Neural cell (in vitro differentiated cells): ENCODE measurements around the gene PRRX1. TPM values are rescaled to one million over a fixed set of nuclear protein-coding genes. Genes with fewer than 3 reads are reported as not detected.

ENCODE experiments used
- H2AFZ ChIP-seq: fragments of 200-600, 300-800 bp; sonication (generic), shearing (Covaris generic); 2 replicates; pipeline ENCODE4 v1.6.0; 2014; ENCODE audit warnings: low read depth, mild to moderate bottlenecking, antibody characterized with exemption, low read length, moderate library complexity
- H3F3A ChIP-seq: fragments of 200-600 bp; shearing (Covaris generic); 2 replicates; pipeline ENCODE4 v1.6.1; 2016; ENCODE audit warnings: mild to moderate bottlenecking, moderate library complexity, mixed read lengths, antibody characterized with exemption, low read length; ENCODE audit not compliant: insufficient read depth, poor library complexity, severe bottlenecking
- H3K27ac ChIP-seq: fragments of 200-600, 300-800 bp; sonication (generic), shearing (Covaris generic); 2 replicates; pipeline ENCODE4 v1.5.1; 2014; ENCODE audit warnings: mild to moderate bottlenecking, low read length, moderate library complexity
- H3K27me3 ChIP-seq: fragments of 300-800, 200-600 bp; sonication (generic), shearing (Covaris generic); 2 replicates; pipeline ENCODE4 v1.6.0; 2014; ENCODE audit warnings: mild to moderate bottlenecking, low read depth, low read length, moderate library complexity; ENCODE audit not compliant: insufficient read depth
- H3K36me3 ChIP-seq: fragments of 300-800, 200-600 bp; sonication (generic), shearing (Covaris generic); 2 replicates; pipeline ENCODE4 v1.5.1; 2014; ENCODE audit warnings: mild to moderate bottlenecking, antibody characterized with exemption, low read length, moderate library complexity; ENCODE audit not compliant: insufficient read depth
- H3K4me2 ChIP-seq: fragments of 300-800, 200-600 bp; sonication (generic), shearing (Covaris generic); 2 replicates; pipeline ENCODE4 v1.6.0; 2014; ENCODE audit warnings: mild to moderate bottlenecking, low read length
- H3K4me3 ChIP-seq: fragments of 300-800, 200-600 bp; sonication (generic), shearing (Covaris generic); 2 replicates; pipeline ENCODE4 v1.5.1; 2014; ENCODE audit warnings: mild to moderate bottlenecking, low read length, moderate library complexity
- H3K79me2 ChIP-seq: fragments of 200-600 bp; shearing (Covaris generic); replicated peaks from 2 replicates; pipeline ENCODE4 v1.6.0; 2014; ENCODE audit warnings: mild to moderate bottlenecking, low read length, moderate library complexity; ENCODE audit not compliant: insufficient read depth
- H3K9ac ChIP-seq: fragments of 300-800, 200-600 bp; sonication (generic), shearing (Covaris generic); 2 replicates; pipeline ENCODE4 v1.6.1; 2016; ENCODE audit warnings: mild to moderate bottlenecking, low read length, mixed read lengths
- H3K9me2 ChIP-seq: fragments of 200-600 bp; shearing (Covaris generic); 2 replicates; pipeline ENCODE4 v1.6.1; 2016; ENCODE audit warnings: mild to moderate bottlenecking, low read length, mixed read lengths; ENCODE audit not compliant: insufficient read depth
- H3K9me3 ChIP-seq: fragments of 200-600, 300-800 bp; sonication (generic), shearing (Covaris generic); 2 replicates; pipeline ENCODE4 v1.6.1; 2016; ENCODE audit warnings: mild to moderate bottlenecking, mixed run types, low read length, moderate library complexity, mixed read lengths
- H4K20me1 ChIP-seq: fragments of 200-600 bp; shearing (Covaris generic); 2 replicates; pipeline ENCODE4 v1.6.1; 2016; ENCODE audit warnings: mild to moderate bottlenecking, mixed run types; ENCODE audit not compliant: insufficient read depth
- EP300 ChIP-seq: fragments of 450-650 bp; conservative IDR thresholded peaks from 2 replicates; pipeline ENCODE4 v1.6.1; 2014; ENCODE audit warnings: antibody characterized with exemption, mild to moderate bottlenecking, moderate library complexity; ENCODE audit not compliant: poor library complexity, severe bottlenecking
- EZH2 ChIP-seq: fragments of 200-600, 300-800 bp; shearing (Covaris generic), sonication (generic); IDR thresholded peaks from 2 replicates; pipeline ENCODE4 v1.6.1; 2014; ENCODE audit warnings: antibody characterized with exemption, low read length, borderline replicate concordance, mild to moderate bottlenecking; ENCODE audit not compliant: insufficient read depth, poor library complexity, severe bottlenecking
- MXI1 ChIP-seq: fragments of 450-650 bp; conservative IDR thresholded peaks from 2 replicates; pipeline ENCODE4 v1.6.1; 2014; ENCODE audit warnings: antibody characterized with exemption, mild to moderate bottlenecking; ENCODE audit not compliant: poor library complexity, severe bottlenecking
- POLR2AphosphoS5 ChIP-seq: IDR thresholded peaks from 2 replicates; pipeline ENCODE4 v1.6.1; 2012
- RAD21 ChIP-seq: fragments of 450-650 bp; conservative IDR thresholded peaks from 2 replicates; pipeline ENCODE4 v1.6.1; 2014; ENCODE audit warnings: antibody characterized with exemption, mild to moderate bottlenecking, moderate library complexity
- SMC3 ChIP-seq: fragments of 450-650 bp; conservative IDR thresholded peaks from 2 replicates; pipeline ENCODE4 v1.6.1; 2014; ENCODE audit warnings: antibody characterized with exemption, mild to moderate bottlenecking, moderate library complexity; ENCODE audit not compliant: poor library complexity
- TAF1 ChIP-seq: IDR thresholded peaks from 2 replicates; pipeline ENCODE4 v1.6.1; 2012; ENCODE audit warnings: low read depth
- polyA plus RNA-seq: library from polyadenylated mRNA; depleted of rRNA; stranded (reverse); fragments of >200 nt; gene quantifications from 2 replicates; pipeline ENCODE4 v1.2.3, GENCODE V29; 2014
- TF ChIP-seq, protein P1 (sequence below): IDR thresholded peaks from 2 replicates; pipeline ENCODE4 v1.6.1; 2012; ENCODE audit warnings: borderline replicate concordance
- TF ChIP-seq, protein P2 (sequence below): fragments of 450-650 bp; IDR thresholded peaks from 2 replicates; pipeline ENCODE4 v1.5.1; 2014; ENCODE audit warnings: antibody characterized with exemption, mild to moderate bottlenecking, moderate library complexity; ENCODE audit not compliant: poor library complexity, severe bottlenecking

The PRRX1 gene
- polyA plus RNA-seq, 1 donor from 2014 or later, result 0.10 TPM

GRCh38 chr1:170674986-170675385 lies 11.1 kb downstream of the PRRX1 start:
- Histone ChIP-seq H3K27me3 (peaks cover 43% of the 10 kb centered on the region), H3K79me2 (no peaks in the 10 kb centered on the region), H3K9me3 (no peaks in the 10 kb centered on the region), H2AFZ (no peak overlapping the region), H3F3A (no peaks in the 10 kb centered on the region), H3K4me2 (no peak overlapping the region), H3K9ac (no peak overlapping the region), H4K20me1 (no peaks in the 10 kb centered on the region), H3K9me2 (no peaks in the 10 kb centered on the region), H3K27ac (no peak overlapping the region), H3K36me3 (no peaks in the 10 kb centered on the region), H3K4me3 (no peak overlapping the region)
- TF ChIP-seq RAD21 (no peak), SMC3 (no peak), EP300 (no peak), EZH2 (no peak), MXI1 (no peak), TAF1 (no peak), POLR2AphosphoS5 (no peak)
- TF ChIP-seq, protein P1, sequence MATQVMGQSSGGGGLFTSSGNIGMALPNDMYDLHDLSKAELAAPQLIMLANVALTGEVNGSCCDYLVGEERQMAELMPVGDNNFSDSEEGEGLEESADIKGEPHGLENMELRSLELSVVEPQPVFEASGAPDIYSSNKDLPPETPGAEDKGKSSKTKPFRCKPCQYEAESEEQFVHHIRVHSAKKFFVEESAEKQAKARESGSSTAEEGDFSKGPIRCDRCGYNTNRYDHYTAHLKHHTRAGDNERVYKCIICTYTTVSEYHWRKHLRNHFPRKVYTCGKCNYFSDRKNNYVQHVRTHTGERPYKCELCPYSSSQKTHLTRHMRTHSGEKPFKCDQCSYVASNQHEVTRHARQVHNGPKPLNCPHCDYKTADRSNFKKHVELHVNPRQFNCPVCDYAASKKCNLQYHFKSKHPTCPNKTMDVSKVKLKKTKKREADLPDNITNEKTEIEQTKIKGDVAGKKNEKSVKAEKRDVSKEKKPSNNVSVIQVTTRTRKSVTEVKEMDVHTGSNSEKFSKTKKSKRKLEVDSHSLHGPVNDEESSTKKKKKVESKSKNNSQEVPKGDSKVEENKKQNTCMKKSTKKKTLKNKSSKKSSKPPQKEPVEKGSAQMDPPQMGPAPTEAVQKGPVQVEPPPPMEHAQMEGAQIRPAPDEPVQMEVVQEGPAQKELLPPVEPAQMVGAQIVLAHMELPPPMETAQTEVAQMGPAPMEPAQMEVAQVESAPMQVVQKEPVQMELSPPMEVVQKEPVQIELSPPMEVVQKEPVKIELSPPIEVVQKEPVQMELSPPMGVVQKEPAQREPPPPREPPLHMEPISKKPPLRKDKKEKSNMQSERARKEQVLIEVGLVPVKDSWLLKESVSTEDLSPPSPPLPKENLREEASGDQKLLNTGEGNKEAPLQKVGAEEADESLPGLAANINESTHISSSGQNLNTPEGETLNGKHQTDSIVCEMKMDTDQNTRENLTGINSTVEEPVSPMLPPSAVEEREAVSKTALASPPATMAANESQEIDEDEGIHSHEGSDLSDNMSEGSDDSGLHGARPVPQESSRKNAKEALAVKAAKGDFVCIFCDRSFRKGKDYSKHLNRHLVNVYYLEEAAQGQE, result no peak
- TF ChIP-seq, protein P2, sequence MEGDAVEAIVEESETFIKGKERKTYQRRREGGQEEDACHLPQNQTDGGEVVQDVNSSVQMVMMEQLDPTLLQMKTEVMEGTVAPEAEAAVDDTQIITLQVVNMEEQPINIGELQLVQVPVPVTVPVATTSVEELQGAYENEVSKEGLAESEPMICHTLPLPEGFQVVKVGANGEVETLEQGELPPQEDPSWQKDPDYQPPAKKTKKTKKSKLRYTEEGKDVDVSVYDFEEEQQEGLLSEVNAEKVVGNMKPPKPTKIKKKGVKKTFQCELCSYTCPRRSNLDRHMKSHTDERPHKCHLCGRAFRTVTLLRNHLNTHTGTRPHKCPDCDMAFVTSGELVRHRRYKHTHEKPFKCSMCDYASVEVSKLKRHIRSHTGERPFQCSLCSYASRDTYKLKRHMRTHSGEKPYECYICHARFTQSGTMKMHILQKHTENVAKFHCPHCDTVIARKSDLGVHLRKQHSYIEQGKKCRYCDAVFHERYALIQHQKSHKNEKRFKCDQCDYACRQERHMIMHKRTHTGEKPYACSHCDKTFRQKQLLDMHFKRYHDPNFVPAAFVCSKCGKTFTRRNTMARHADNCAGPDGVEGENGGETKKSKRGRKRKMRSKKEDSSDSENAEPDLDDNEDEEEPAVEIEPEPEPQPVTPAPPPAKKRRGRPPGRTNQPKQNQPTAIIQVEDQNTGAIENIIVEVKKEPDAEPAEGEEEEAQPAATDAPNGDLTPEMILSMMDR, result no peak

DNA sequence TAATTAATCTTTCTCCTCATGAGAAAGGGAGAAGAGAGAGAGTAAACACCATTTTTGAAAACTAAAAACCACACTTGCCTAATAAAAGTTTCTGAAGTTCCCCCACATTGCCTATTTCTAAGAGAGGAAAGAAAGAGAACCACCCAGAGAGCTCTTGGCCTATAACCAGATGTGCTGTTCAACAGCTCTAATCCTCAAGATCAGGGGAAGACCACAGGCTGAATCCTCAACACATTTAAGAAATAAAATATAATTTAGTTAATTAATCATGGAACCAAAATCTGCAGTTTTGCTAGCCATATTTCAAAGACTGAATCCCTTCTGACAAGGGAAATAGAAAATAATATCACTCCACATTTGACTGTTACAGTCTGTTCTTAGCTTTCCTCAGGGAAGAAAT lies 11.9 kb downstream of the PRRX1 start:
- Histone ChIP-seq H3K36me3 (no peaks in the 10 kb centered on the region), H3F3A (no peaks in the 10 kb centered on the region), H3K9me2 (no peaks in the 10 kb centered on the region), H3K27ac (no peak overlapping the region), H3K4me3 (no peak overlapping the region), H3K4me2 (no peak overlapping the region), H3K27me3 (peaks cover 35% of the 10 kb centered on the region), H3K9ac (no peak overlapping the region), H2AFZ (no peak overlapping the region), H4K20me1 (no peaks in the 10 kb centered on the region), H3K79me2 (no peaks in the 10 kb centered on the region), H3K9me3 (no peaks in the 10 kb centered on the region)
- TF ChIP-seq POLR2AphosphoS5 (no peak), EZH2 (no peak), RAD21 (no peak), EP300 (no peak), MXI1 (no peak), SMC3 (no peak), TAF1 (no peak)
- TF ChIP-seq, protein P1, result no peak
- TF ChIP-seq, protein P2, result no peak
